HFFc6 (cell line): Measurements from ENCODE around the gene FHIT. TPM values are rescaled to one million over a fixed set of nuclear protein-coding genes. Genes with fewer than 3 reads are reported as not detected.

Source experiments
- DNase-seq: peaks from one replicate; pipeline ENCODE4 v3.0.0-alpha.2; 2018
- H3K27ac Mint-ChIP-seq: 2 replicates; pipeline ENCODE4 v1.8.0; 2020; ENCODE audit warnings: mild to moderate bottlenecking, mixed read lengths
- H3K27me3 Mint-ChIP-seq: 2 replicates; pipeline ENCODE4 v1.8.0; 2021; ENCODE audit warnings: mild to moderate bottlenecking, moderate library complexity, mixed read lengths; ENCODE audit not compliant: insufficient read depth
- H3K36me3 Mint-ChIP-seq: 2 replicates; pipeline ENCODE4 v1.8.0; 2021; ENCODE audit warnings: low read depth, mixed read lengths
- H3K4me1 Mint-ChIP-seq: 2 replicates; pipeline ENCODE4 v1.8.0; 2020; ENCODE audit warnings: low read depth, mixed read lengths
- H3K4me3 Mint-ChIP-seq: 2 replicates; pipeline ENCODE4 v1.8.0; 2020; ENCODE audit warnings: mild to moderate bottlenecking, moderate library complexity, mixed read lengths
- H3K9me3 Mint-ChIP-seq: 2 replicates; pipeline ENCODE4 v1.8.0; 2020; ENCODE audit warnings: mild to moderate bottlenecking, mixed read lengths
- total RNA-seq, 6 experiments: library from RNA; stranded (reverse); fragmentation: NEBNext Ultra II Directional; extraction: Animal tissue kit (Norgen Biotek cat#: 25700); gene quantifications; 2 replicates in 1 of 6; 3 replicates in 5 of 6; pipeline ENCODE4 v1.2.3, GENCODE V29; 2021
- TF ChIP-seq, protein P1 (sequence below): fragments of 200-600 bp; sonication (generic); IDR thresholded peaks from 2 replicates; pipeline ENCODE4 v1.5.0; 2021; ENCODE audit warnings: antibody characterized with exemption, mild to moderate bottlenecking

The FHIT gene
- total RNA-seq, 6 experiments from 2014 or later, result 0.33 to 0.38 TPM; not detected in 4

DNA sequence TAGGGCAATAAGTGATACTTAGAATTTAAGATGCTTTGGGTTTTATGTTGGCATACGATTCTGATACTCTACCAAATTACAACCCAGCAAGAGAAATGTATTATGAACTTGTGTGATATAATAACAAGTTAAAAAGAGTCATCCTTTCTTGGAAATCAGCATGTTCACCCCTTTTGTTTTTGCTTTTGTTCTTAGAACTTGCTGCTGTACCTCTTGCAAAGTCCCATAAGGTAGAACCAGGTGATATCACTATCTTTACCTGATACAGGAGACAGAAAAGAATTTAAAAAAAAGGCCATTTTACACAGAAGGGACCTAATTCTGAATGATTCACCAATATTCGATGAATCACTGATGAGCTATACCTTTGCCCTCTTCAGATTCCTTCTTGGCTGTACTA, 810.4 kb downstream of the FHIT start:
- Mint-ChIP-seq H3K27ac (no peak overlapping the region), H3K4me1 (no peaks in the 10 kb centered on the region), H3K27me3 (no peaks in the 10 kb centered on the region), H3K9me3 (peaks cover 13% of the 10 kb centered on the region), H3K36me3 (no peaks in the 10 kb centered on the region), H3K4me3 (no peak overlapping the region)
- no peak for DNase-seq
- TF ChIP-seq, protein P1, sequence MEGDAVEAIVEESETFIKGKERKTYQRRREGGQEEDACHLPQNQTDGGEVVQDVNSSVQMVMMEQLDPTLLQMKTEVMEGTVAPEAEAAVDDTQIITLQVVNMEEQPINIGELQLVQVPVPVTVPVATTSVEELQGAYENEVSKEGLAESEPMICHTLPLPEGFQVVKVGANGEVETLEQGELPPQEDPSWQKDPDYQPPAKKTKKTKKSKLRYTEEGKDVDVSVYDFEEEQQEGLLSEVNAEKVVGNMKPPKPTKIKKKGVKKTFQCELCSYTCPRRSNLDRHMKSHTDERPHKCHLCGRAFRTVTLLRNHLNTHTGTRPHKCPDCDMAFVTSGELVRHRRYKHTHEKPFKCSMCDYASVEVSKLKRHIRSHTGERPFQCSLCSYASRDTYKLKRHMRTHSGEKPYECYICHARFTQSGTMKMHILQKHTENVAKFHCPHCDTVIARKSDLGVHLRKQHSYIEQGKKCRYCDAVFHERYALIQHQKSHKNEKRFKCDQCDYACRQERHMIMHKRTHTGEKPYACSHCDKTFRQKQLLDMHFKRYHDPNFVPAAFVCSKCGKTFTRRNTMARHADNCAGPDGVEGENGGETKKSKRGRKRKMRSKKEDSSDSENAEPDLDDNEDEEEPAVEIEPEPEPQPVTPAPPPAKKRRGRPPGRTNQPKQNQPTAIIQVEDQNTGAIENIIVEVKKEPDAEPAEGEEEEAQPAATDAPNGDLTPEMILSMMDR, result no peak

DNA sequence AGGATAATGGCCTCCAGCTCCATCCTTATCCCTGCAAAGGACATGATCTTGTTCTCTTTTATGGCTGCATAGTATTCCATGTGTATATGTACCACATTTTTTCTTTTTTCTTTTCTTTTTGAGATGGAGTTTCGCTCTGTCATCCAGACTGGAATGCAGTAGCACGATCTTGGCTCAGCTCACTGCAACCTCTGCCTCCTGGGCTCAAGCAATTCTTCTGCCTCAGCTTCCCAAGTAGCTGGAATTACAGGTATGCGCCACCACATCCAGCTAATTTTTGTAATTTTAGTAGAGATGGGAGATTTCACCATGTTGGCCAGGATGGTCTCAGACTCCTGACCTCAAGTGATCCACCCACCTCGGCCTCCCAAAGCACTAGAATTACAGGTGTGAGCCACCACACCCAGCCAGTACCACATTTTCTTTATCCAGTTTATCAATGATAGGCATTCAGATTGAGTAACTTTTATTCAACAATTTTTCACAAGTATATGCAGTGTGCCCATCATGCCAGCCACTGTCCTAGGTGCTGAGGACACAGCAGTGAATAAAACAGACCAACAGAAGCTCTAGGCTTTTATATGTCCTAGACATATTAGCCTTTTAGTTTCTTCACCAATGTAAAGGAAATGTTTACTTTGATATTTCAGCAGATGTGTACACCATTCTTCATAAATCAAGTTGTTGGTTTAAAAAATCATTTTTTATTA, 815.2 kb downstream of the FHIT start:
- H3K4me1 Mint-ChIP-seq, result no peaks in the 10 kb centered on the region
- H3K4me3 Mint-ChIP-seq, result no peak overlapping the region
- H3K27ac Mint-ChIP-seq, result no peak overlapping the region
- no peaks in the 10 kb centered on the region for H3K27me3 Mint-ChIP-seq
- peaks cover 16% of the 10 kb centered on the region for H3K9me3 Mint-ChIP-seq
- no peaks in the 10 kb centered on the region for H3K36me3 Mint-ChIP-seq
- DNase-seq, result no peak
- TF ChIP-seq, protein P1, result no peak

DNA sequence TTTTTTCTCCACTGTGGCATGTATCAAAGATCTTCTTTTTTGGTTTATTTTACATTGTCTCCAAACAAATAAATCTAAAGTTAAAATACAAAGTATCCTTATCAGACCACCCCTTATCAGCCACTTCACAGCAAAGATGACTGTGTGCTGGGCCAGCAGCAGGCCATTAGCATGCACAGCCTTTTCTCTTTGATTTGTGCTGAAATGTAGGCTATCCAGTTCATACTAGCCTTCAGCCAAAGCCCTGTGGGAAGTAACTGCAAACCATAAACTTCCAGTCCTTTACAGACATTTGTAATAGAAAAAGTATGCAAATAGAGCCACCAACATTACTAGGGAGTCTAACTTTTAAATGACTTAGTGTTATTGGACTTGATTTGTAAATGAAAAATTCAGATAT, 816.3 kb downstream of the FHIT start:
- Mint-ChIP-seq H3K4me1 (no peaks in the 10 kb centered on the region), H3K4me3 (no peak overlapping the region), H3K27ac (no peak overlapping the region), H3K36me3 (no peaks in the 10 kb centered on the region), H3K9me3 (peaks cover 13% of the 10 kb centered on the region), H3K27me3 (no peaks in the 10 kb centered on the region)
- no peak for DNase-seq
- TF ChIP-seq, protein P1, result no peak

DNA sequence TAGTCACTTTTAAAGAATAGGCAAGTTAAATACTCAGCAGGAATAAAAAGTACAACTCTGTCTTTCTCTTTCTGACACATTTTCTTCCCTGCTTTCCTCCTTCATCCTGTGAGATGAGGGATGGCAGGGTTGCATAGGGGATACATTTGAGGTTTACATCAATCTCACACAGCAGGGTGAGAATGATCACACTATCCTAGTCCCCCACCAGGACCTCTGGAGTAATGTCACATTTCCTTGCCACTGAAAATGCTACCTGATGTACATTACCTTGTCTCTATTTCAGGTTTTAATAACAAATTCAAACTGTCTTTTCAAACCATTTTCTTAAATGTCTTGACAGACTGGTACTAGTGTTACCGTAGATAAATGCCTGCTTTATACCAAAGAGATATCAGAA, 816.9 kb downstream of the FHIT start:
- H3K4me1 Mint-ChIP-seq, result no peaks in the 10 kb centered on the region
- no peak for DNase-seq
- no peaks in the 10 kb centered on the region for H3K36me3 Mint-ChIP-seq
- no peaks in the 10 kb centered on the region for H3K27me3 Mint-ChIP-seq
- TF ChIP-seq, protein P1, result no peak
- no peak overlapping the region for H3K27ac Mint-ChIP-seq
- H3K9me3 Mint-ChIP-seq, result peaks cover 10% of the 10 kb centered on the region
- H3K4me3 Mint-ChIP-seq, result no peak overlapping the region

DNA sequence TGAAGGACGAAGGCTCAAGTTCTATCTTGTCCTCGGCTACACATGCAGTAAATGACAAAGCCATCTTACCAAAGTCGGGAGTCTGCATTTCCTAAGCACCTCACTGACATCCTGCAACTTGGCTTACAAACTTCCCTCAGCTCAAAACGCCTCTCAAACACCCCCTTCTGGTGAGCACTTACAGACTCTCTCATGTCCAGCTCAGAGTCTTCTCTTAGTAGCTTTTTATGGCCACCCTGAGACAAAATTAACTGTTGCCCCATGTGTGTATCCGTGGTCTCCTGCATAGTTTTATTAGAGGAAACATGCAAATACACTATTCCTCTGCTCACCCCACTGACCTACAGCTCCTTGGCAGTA, 819.7 kb downstream of the FHIT start:
- no peak overlapping the region for H3K4me3 Mint-ChIP-seq
- H3K27me3 Mint-ChIP-seq, result no peaks in the 10 kb centered on the region
- no peak overlapping the region for H3K27ac Mint-ChIP-seq
- TF ChIP-seq, protein P1, result no peak
- no peaks in the 10 kb centered on the region for H3K36me3 Mint-ChIP-seq
- no peak for DNase-seq
- peaks cover 4% of the 10 kb centered on the region; the same call in 1 of the 2 replicates for H3K9me3 Mint-ChIP-seq
- no peaks in the 10 kb centered on the region for H3K4me1 Mint-ChIP-seq
